Dedifferentiated amniotic fluid mesenchymal stem cell (primary cell): ENCODE data around the gene EXD2.
A peak's percentile ranks its signal among the peaks of the same experiment; 100 is the strongest.
"Not testable (repeated sequence)": the region's sequence is repeated elsewhere in the genome, so short reads cannot be mapped to it uniquely, and the experiment has no call there.

Experiments used
- DNase-seq: peaks from one replicate; pipeline ENCODE4 v3.0.0-alpha.2; 2016; ENCODE audit errors: extremely low spot score

EXD2 gene

GRCh38 chr14:69199786-69200185 lies 8.5 kb downstream of the EXD2 start:
- no peak for DNase-seq

- DNase-seq, result peak; percentile 3
These were observed 13.5 kb downstream of the EXD2 start for GRCh38 chr14:69204753-69205152.

- DNase-seq, result no peak
These were observed 16.2 kb downstream of the EXD2 start for GRCh38 chr14:69207435-69208041.

GRCh38 chr14:69208666-69209065 lies 17.4 kb downstream of the EXD2 start:
- peak; percentile 4 for DNase-seq

- peak; percentile 14 for DNase-seq
These were observed 23.1 kb downstream of the EXD2 start for GRCh38 chr14:69214393-69214792.

- not testable (repeated sequence) for DNase-seq
These were observed 26.4 kb downstream of the EXD2 start for GRCh38 chr14:69217663-69218062.

- no peak for DNase-seq
These were observed 33.6 kb downstream of the EXD2 start for GRCh38 chr14:69224946-69225345.

- DNase-seq, result no peak
These were observed 34.9 kb downstream of the EXD2 start for GRCh38 chr14:69226178-69226577.

DNA sequence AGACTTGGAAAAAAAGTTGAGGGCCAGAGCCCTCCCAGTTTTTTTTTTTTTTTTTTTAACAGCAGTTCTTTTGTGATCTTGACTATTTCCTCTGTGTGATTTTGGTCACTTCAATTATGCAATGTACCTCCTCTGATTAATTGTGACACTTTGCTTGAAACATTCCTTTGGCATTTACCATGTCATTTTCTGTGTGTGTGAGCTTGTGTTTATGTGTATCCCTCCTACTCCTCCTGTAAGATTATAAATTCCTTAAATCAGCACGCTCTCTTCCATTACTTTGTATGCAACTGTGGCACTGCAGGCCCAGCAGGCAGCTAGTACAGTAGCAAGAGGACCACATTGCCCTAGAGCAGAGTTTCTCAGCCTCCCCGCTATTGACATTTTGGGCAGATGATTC lies 35.4 kb downstream of the EXD2 start:
- no peak for DNase-seq

DNA sequence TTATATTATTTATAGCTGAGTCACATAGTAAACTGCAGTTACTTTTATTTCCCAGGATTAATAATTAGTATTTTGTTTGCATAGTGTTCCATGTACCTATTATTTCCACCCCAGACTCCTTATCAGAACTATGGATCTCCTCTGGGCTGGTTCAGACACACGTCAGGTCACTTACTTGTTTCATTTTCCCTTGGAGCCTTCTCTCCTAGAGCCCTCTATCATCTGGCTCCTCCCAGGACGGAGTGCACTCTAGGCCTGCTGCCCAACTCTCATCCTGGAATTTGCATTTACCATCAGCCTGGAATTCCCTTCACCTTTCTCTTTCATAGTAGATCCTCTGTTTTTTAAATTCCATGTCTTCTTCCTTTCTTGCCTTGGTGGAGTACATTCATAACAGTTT lies 40.2 kb downstream of the EXD2 start:
- DNase-seq, result no peak

DNA sequence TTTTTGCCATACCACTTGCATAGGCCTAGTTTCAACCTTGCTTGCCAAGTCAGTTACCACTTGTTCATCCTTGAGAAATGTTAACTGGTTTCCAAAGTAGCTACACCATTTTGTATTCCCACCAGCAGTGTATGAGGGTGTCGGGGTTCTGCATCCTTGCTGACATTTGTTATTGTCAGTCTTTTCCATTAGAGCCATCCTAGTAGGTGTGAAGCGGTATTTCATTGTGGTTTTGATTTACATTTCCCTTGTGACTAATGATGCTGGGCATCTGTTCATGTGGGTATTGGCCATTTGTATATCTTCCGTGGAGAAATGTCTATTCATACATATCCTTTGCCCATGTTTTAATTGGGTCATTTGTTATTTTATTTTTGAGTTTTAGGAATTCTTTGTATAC lies 41.1 kb downstream of the EXD2 start:
- no peak for DNase-seq

DNA sequence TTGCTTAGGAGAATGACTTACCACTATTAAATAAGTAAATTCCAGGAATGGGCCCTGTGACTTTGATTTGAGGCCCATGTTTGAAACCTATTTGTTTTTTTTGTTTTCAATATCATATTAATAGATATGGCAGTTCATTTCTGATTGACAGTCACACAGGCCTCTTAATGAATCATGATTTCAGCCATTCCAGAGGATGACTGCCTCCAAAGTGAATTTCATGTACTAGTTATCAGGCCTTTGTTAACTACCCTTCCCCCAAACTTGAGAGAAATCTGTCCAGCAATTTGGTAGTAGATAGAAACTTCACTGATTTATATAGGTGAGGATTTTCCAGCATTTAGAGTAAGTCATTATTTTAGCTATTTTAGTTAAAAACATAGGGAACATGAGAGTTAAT lies 42.8 kb downstream of the EXD2 start:
- no peak for DNase-seq

- no peak for DNase-seq
These were observed 44.4 kb downstream of the EXD2 start for GRCh38 chr14:69235708-69236107.

GRCh38 chr14:69237142-69237541 lies 45.8 kb downstream of the EXD2 start:
- no peak for DNase-seq

- no peak for DNase-seq
These were observed 46.3 kb downstream of the EXD2 start for GRCh38 chr14:69237584-69237983.

GRCh38 chr14:69238883-69239282 lies 47.6 kb downstream of the EXD2 start:
- DNase-seq, result no peak

DNA sequence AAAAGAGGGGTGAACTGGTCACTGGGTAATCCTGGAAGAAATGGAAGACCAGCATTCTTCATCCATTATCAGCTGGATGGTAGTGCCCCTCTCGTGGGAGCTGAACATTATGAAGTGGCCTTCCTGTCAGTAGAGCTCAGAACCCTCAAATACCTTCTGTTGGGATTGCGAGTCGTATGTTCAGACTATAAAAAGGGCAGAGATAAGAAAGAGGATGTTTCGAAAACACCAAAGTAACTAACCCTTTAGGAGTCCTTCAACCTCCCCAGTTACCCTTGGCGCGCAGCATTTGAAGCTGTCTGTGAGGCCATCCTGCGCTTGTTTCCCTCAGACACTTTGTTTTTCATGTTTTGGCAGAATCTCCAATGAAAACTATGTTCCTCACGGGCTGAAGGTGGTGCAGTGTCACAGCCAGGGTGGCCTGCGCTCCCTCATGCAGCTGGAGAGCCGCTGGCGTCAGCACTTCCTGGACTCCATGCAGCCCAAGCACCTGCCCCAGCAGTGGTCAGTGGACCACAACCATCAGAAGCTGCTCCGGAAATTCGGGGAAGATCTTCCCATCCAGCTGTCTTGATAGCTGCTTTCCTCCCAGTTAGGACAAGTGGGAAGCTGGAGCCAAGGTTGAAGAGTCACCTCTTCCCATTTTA lies 49.4 kb downstream of the EXD2 start:
- DNase-seq, result no peak

GRCh38 chr14:69241577-69241976 lies 50.3 kb downstream of the EXD2 start:
- DNase-seq, result no peak

- peak; percentile 85 for DNase-seq
These were observed 51.3 kb downstream of the EXD2 start for GRCh38 chr14:69242311-69243224.

GRCh38 chr14:69244946-69245345 lies 53.6 kb downstream of the EXD2 start:
- DNase-seq, result no peak

DNA sequence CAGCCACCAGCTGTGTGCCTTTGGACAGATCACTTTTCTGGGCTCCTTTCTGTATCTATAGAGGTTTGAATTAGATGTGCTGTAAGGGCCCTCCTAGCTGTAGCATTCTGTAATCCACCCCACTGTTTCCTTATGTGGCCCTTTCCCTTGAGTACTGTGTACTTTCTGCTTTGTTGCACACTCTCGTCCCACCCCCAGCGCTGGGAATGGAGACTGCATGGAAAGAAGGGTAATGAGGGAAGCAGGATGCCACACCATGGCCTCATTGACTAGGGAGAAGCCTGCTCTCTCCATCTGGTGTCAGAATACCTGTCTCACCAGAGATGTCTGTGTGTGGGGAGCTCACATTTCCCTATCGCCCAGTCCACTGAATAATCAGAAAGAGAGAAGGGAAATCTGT lies 55.0 kb downstream of the EXD2 start:
- DNase-seq, result no peak

- peak; percentile 92 for DNase-seq
These were observed 56.6 kb downstream of the EXD2 start for GRCh38 chr14:69247676-69248440.
